RWPE2 (cell line): Measurements from ENCODE around the gene PTPRD.

ENCODE experiments used
- ATAC-seq: fragments of 200-7000 bp; cut with Tn5 transposase; 3 replicates; pipeline ENCODE4 v1.9.1; 2021; ENCODE audit warnings: low read depth
- DNase-seq: peaks from one replicate; pipeline ENCODE4 v3.0.0-alpha.2; 2020; ENCODE audit warnings: low spot score
- H3K27ac ChIP-seq: fragments of 450-650 bp; 2 replicates; pipeline ENCODE4 v1.5.1; 2017; ENCODE audit warnings: mild to moderate bottlenecking; ENCODE audit not compliant: poor library complexity, severe bottlenecking
- H3K27me3 ChIP-seq: fragments of 250-450 bp; sonication (Bioruptor Pico); 2 replicates; pipeline ENCODE4 v1.5.1; 2021; ENCODE audit warnings: mild to moderate bottlenecking, moderate library complexity; ENCODE audit not compliant: insufficient read depth, poor library complexity, severe bottlenecking
- H3K36me3 ChIP-seq: fragments of 250-450 bp; sonication (Bioruptor Pico); 2 replicates; pipeline ENCODE4 v1.5.1; 2020; ENCODE audit warnings: low read depth, mild to moderate bottlenecking, moderate library complexity
- H3K4me1 ChIP-seq: fragments of 250-450 bp; sonication (Bioruptor Pico); 2 replicates; pipeline ENCODE4 v1.5.1; 2021; ENCODE audit warnings: mild to moderate bottlenecking, moderate library complexity; ENCODE audit not compliant: insufficient read depth, poor library complexity, severe bottlenecking
- H3K4me3 ChIP-seq: fragments of 250-450 bp; sonication (Bioruptor Pico); 2 replicates; pipeline ENCODE4 v1.5.1; 2021; ENCODE audit warnings: mild to moderate bottlenecking, moderate library complexity; ENCODE audit not compliant: severe bottlenecking
- H3K9me3 ChIP-seq: fragments of 250-450 bp; sonication (Bioruptor Pico); 2 replicates; pipeline ENCODE4 v1.5.1; 2021; ENCODE audit warnings: mild to moderate bottlenecking, moderate library complexity; ENCODE audit not compliant: severe bottlenecking
- CTCF ChIP-seq: fragments of 450-650 bp; IDR thresholded peaks from one replicate; pipeline ENCODE4 v1.5.1; 2017; ENCODE audit warnings: mild to moderate bottlenecking, moderate library complexity; ENCODE audit not compliant: poor library complexity, severe bottlenecking

PTPRD gene

GRCh38 chr9:9521033-9521779, 1091.6 kb downstream of the PTPRD start:
- Histone ChIP-seq H3K9me3 (no peaks in the 10 kb centered on the region), H3K4me1 (no peaks in the 10 kb centered on the region), H3K4me3 (no peak overlapping the region), H3K27me3 (peaks cover 2% of the 10 kb centered on the region), H3K36me3 (no peaks in the 10 kb centered on the region), H3K27ac (no peak overlapping the region)
- DNase-seq: no peak
- no peak for ATAC-seq
- TF ChIP-seq CTCF: no peak

- Histone ChIP-seq H3K36me3 (no peaks in the 10 kb centered on the region), H3K4me3 (no peak overlapping the region), H3K9me3 (no peaks in the 10 kb centered on the region), H3K27ac (no peak overlapping the region), H3K27me3 (peaks cover 2% of the 10 kb centered on the region), H3K4me1 (no peaks in the 10 kb centered on the region)
- no peak for TF ChIP-seq CTCF
- DNase-seq: no peak
- no peak for ATAC-seq
These were observed 1107.9 kb downstream of the PTPRD start for GRCh38 chr9:9504869-9505268.

GRCh38 chr9:9499546-9499945, 1113.3 kb downstream of the PTPRD start:
- Histone ChIP-seq H3K4me1 (no peaks in the 10 kb centered on the region), H3K27ac (no peak overlapping the region), H3K4me3 (no peak overlapping the region), H3K27me3 (no peaks in the 10 kb centered on the region), H3K9me3 (no peaks in the 10 kb centered on the region), H3K36me3 (no peaks in the 10 kb centered on the region)
- DNase-seq: no peak
- no peak for ATAC-seq
- no peak for TF ChIP-seq CTCF

- Histone ChIP-seq H3K4me1 (no peaks in the 10 kb centered on the region), H3K4me3 (no peak overlapping the region), H3K9me3 (no peaks in the 10 kb centered on the region), H3K27ac (no peak overlapping the region), H3K36me3 (no peaks in the 10 kb centered on the region), H3K27me3 (no peaks in the 10 kb centered on the region)
- ATAC-seq (no peak), DNase-seq (no peak)
- no peak for TF ChIP-seq CTCF
These were observed 1114.0 kb downstream of the PTPRD start for GRCh38 chr9:9498846-9499245.

GRCh38 chr9:9498128-9498527, 1114.7 kb downstream of the PTPRD start:
- H3K9me3 ChIP-seq: no peaks in the 10 kb centered on the region
- no peak overlapping the region for H3K27ac ChIP-seq
- ATAC-seq (no peak), DNase-seq (no peak)
- no peaks in the 10 kb centered on the region for H3K4me1 ChIP-seq
- no peaks in the 10 kb centered on the region for H3K36me3 ChIP-seq
- no peaks in the 10 kb centered on the region for H3K27me3 ChIP-seq
- no peak overlapping the region for H3K4me3 ChIP-seq
- TF ChIP-seq CTCF: no peak
